GM21619 (cell line): ENCODE data around the gene NOTCH1.

ENCODE experiments used
- ATAC-seq: cut with Tn5 transposase; IDR thresholded peaks from one replicate; pipeline ENCODE4 v1.9.1; 2021; ENCODE audit not compliant: unreplicated experiment

The NOTCH1 gene

GRCh38 chr9:136470356-136470755, 75.5 kb downstream of the NOTCH1 start:
- no peak for ATAC-seq

- ATAC-seq, result no peak
These were observed 78.1 kb downstream of the NOTCH1 start for GRCh38 chr9:136467766-136468165.

- no peak for ATAC-seq
These were observed 79.7 kb downstream of the NOTCH1 start for GRCh38 chr9:136466155-136466541.

GRCh38 chr9:136465500-136466154, 80.2 kb downstream of the NOTCH1 start:
- no peak for ATAC-seq

- ATAC-seq, result no peak
These were observed 81.6 kb downstream of the NOTCH1 start for GRCh38 chr9:136464241-136464640.

GRCh38 chr9:136463578-136463977, 82.3 kb downstream of the NOTCH1 start:
- no peak for ATAC-seq

- ATAC-seq, result no peak
These were observed 83.2 kb downstream of the NOTCH1 start for GRCh38 chr9:136462664-136463063.

- no peak for ATAC-seq
These were observed 85.0 kb downstream of the NOTCH1 start for GRCh38 chr9:136460772-136461325.

GRCh38 chr9:136459425-136459824, 86.4 kb downstream of the NOTCH1 start:
- ATAC-seq, result no peak

- ATAC-seq, result no peak
These were observed 88.5 kb downstream of the NOTCH1 start for GRCh38 chr9:136457326-136457725.

- no peak for ATAC-seq
These were observed 89.6 kb downstream of the NOTCH1 start for GRCh38 chr9:136456258-136456657.

- no peak for ATAC-seq
These were observed 90.5 kb downstream of the NOTCH1 start for GRCh38 chr9:136455043-136456002.

GRCh38 chr9:136454026-136454796, 91.6 kb downstream of the NOTCH1 start:
- no peak for ATAC-seq

- no peak for ATAC-seq
These were observed 92.5 kb downstream of the NOTCH1 start for GRCh38 chr9:136453326-136453725.

GRCh38 chr9:136451221-136451877, 94.5 kb downstream of the NOTCH1 start:
- no peak for ATAC-seq

- ATAC-seq, result no peak
These were observed 97.2 kb downstream of the NOTCH1 start for GRCh38 chr9:136448655-136449054.

GRCh38 chr9:136447173-136447778, 98.6 kb downstream of the NOTCH1 start:
- ATAC-seq, result no peak

- no peak for ATAC-seq
These were observed 100.0 kb downstream of the NOTCH1 start for GRCh38 chr9:136445799-136446198.
